Endodermal cell (in vitro differentiated cells): Measurements from ENCODE around the gene CACNG4. TPM values are rescaled to one million over a fixed set of nuclear protein-coding genes. Genes with fewer than 3 reads are reported as not detected.

ENCODE experiments used
- DNase-seq: peaks from one replicate; pipeline ENCODE4 v3.0.0-alpha.2; 2017
- H3K27ac ChIP-seq: 2 replicates; pipeline ENCODE4 v1.5.1; 2013; ENCODE audit warnings: mild to moderate bottlenecking, low read depth, low read length, moderate library complexity
- H3K27me3 ChIP-seq: 2 replicates; pipeline ENCODE4 v1.6.1; 2013; ENCODE audit warnings: mild to moderate bottlenecking, low read length, moderate library complexity; ENCODE audit not compliant: insufficient read depth, control insufficient read depth, poor library complexity, severe bottlenecking
- H3K36me3 ChIP-seq: 2 replicates; pipeline ENCODE4 v1.7.0; 2013; ENCODE audit warnings: mild to moderate bottlenecking, low read length, moderate library complexity; ENCODE audit not compliant: control insufficient read depth, insufficient read depth
- H3K4me1 ChIP-seq: one replicate; pipeline ENCODE4 v1.7.0; 2013; ENCODE audit warnings: low read length; ENCODE audit not compliant: control insufficient read depth, insufficient read depth
- H3K4me3 ChIP-seq: 2 replicates; pipeline ENCODE4 v1.5.1; 2013; ENCODE audit warnings: mild to moderate bottlenecking, low read length, moderate library complexity
- H3K9ac ChIP-seq: 2 replicates; pipeline ENCODE4 v1.6.1; 2013; ENCODE audit warnings: mild to moderate bottlenecking, low read length, moderate library complexity; ENCODE audit not compliant: poor library complexity, severe bottlenecking; ENCODE audit errors: extremely low read depth
- H3K9me3 ChIP-seq: 2 replicates; pipeline ENCODE4 v1.6.1; 2013; ENCODE audit warnings: mild to moderate bottlenecking, low read length, moderate library complexity; ENCODE audit not compliant: control insufficient read depth
- H3K27ac Mint-ChIP-seq: 2 replicates; pipeline ENCODE4 v1.8.0; 2020; ENCODE audit warnings: mixed read lengths
- H3K27me3 Mint-ChIP-seq: 2 replicates; pipeline ENCODE4 v1.8.0; 2021; ENCODE audit warnings: mild to moderate bottlenecking, mixed read lengths; ENCODE audit not compliant: insufficient read depth
- H3K36me3 Mint-ChIP-seq: 2 replicates; pipeline ENCODE4 v1.8.0; 2020; ENCODE audit warnings: low read depth, mixed read lengths
- H3K4me1 Mint-ChIP-seq: 2 replicates; pipeline ENCODE4 v1.8.0; 2020; ENCODE audit warnings: mixed read lengths
- H3K4me3 Mint-ChIP-seq: 2 replicates; pipeline ENCODE4 v1.8.0; 2020; ENCODE audit warnings: mild to moderate bottlenecking, moderate library complexity, mixed read lengths
- H3K9me3 Mint-ChIP-seq: 2 replicates; pipeline ENCODE4 v1.8.0; 2020; ENCODE audit warnings: mild to moderate bottlenecking, mixed read lengths
- CTCF ChIP-seq: fragments of 200-600 bp; sonication (generic); conservative IDR thresholded peaks from 2 replicates; pipeline ENCODE4 v1.5.0; 2021; ENCODE audit warnings: antibody characterized with exemption, mild to moderate bottlenecking
- WGBS, 2 experiments: methylation state at CpG; one replicate each; pipeline versions ENCODE4 v1.1.5 to v1.1.7; 2013; ENCODE audit warnings: missing lambda C conversion rate in 2 of 2, mixed read lengths in 1 of 2; ENCODE audit not compliant: insufficient coverage in 1 of 2, insufficient read length in 1 of 2; 5-methylcytosine and 5-hydroxymethylcytosine counted together
- total RNA-seq, 2 donors: library from RNA; stranded (reverse); fragmentation: NEBNext Ultra II Directional in 1 of 2; extraction: Animal tissue kit (Norgen Biotek cat#: 25700) in 1 of 2; gene quantifications; 2 replicates in 1 of 2; 3 replicates in 1 of 2; pipeline ENCODE4 v1.2.1, GENCODE V29; 2021

The CACNG4 gene
- total RNA-seq, 2 donors from 2014 or later: 0.22 to 1.3 TPM

- Histone ChIP-seq H3K27me3 (no peaks in the 10 kb centered on the region), H3K9me3 (peaks cover 23% of the 10 kb centered on the region), H3K4me3 (no peak overlapping the region), H3K9ac (no peak overlapping the region), H3K36me3 (no peaks in the 10 kb centered on the region), H3K27ac (no peak overlapping the region), H3K4me1 (peaks cover 4% of the 10 kb centered on the region)
- H3K9me3 Mint-ChIP-seq: peaks cover 19% of the 10 kb centered on the region
- H3K4me3 Mint-ChIP-seq: no peak overlapping the region
- peaks cover 2% of the 10 kb centered on the region for H3K4me1 Mint-ChIP-seq
- peaks cover 2% of the 10 kb centered on the region for H3K27me3 Mint-ChIP-seq
- no peaks in the 10 kb centered on the region for H3K36me3 Mint-ChIP-seq
- WGBS, 2 experiments: 74 to 89% methylated on average over 9 to 11 of the region's 11 CpGs
- DNase-seq: no peak
- no peak overlapping the region for H3K27ac Mint-ChIP-seq
- TF ChIP-seq CTCF: no peak
These were observed 77.7 kb downstream of the CACNG4 start for GRCh38 chr17:67041941-67042899.

- peaks cover 4% of the 10 kb centered on the region for H3K4me1 ChIP-seq
- H3K27ac Mint-ChIP-seq: no peak overlapping the region
- no peak overlapping the region for H3K4me3 ChIP-seq
- H3K9me3 Mint-ChIP-seq: peaks cover 19% of the 10 kb centered on the region
- peaks cover 23% of the 10 kb centered on the region for H3K9me3 ChIP-seq
- H3K27ac ChIP-seq: no peak overlapping the region
- H3K36me3 Mint-ChIP-seq: peaks cover 2% of the 10 kb centered on the region
- H3K27me3 ChIP-seq: no peaks in the 10 kb centered on the region
- no peak overlapping the region for H3K4me3 Mint-ChIP-seq
- no peak for TF ChIP-seq CTCF
- peaks cover 2% of the 10 kb centered on the region for H3K4me1 Mint-ChIP-seq
- WGBS, 2 experiments: 95 to 96% methylated on average over 12 of the region's 12 CpGs
- no peaks in the 10 kb centered on the region for H3K27me3 Mint-ChIP-seq
- H3K9ac ChIP-seq: no peak overlapping the region
- no peak for DNase-seq
- H3K36me3 ChIP-seq: no peaks in the 10 kb centered on the region
These were observed 78.8 kb downstream of the CACNG4 start for GRCh38 chr17:67043283-67043682.

- no peak for TF ChIP-seq CTCF
- Histone ChIP-seq H3K4me1 (no peaks in the 10 kb centered on the region), H3K9me3 (peaks cover 24% of the 10 kb centered on the region), H3K36me3 (no peaks in the 10 kb centered on the region), H3K27ac (no peak within 1 kb of the TSS), H3K4me3 (no peak within 1 kb of the TSS), H3K9ac (no peak within 1 kb of the TSS), H3K27me3 (no peaks in the 10 kb centered on the region)
- no peaks in the 10 kb centered on the region for H3K27me3 Mint-ChIP-seq
- no peak within 1 kb of the TSS for H3K4me3 Mint-ChIP-seq
- peaks cover 2% of the 10 kb centered on the region for H3K4me1 Mint-ChIP-seq
- DNase-seq: no peak
- 94 to 96% methylated on average over 21 to 32 of the region's 32 CpGs for WGBS, 2 experiments
- H3K9me3 Mint-ChIP-seq: peaks cover 25% of the 10 kb centered on the region
- H3K36me3 Mint-ChIP-seq: peaks cover 7% of the 10 kb centered on the region
- no peak within 1 kb of the TSS for H3K27ac Mint-ChIP-seq
These were observed 79.7 kb downstream of the CACNG4 start, which contains the start of gene CACNG1 for GRCh38 chr17:67044016-67044772. TSS of gene CACNG1 (plus strand) at chr17:67044554. CDS start at chr17:67044661, 107 bp downstream.
